ENCODE results near the gene SNRNP40. TPM values are rescaled to one million over a fixed set of nuclear protein-coding genes. Genes with fewer than 3 reads are reported as not detected.

SNRNP40 gene
- total RNA-seq, 1 donor from 2014 or later = 70.7 TPM

GRCh38 chr1:31219489-31219888, 77.1 kb downstream of the SNRNP40 start:
- H3K4me3 Mint-ChIP-seq = no peak overlapping the region

GRCh38 chr1:31218705-31219104, 77.9 kb downstream of the SNRNP40 start:
- TF ChIP-seq CTCF (IDR thresholded peaks at IDR 0.05; ENCODE audit: unreplicated experiment) = no peak
- Mint-ChIP-seq H3K4me1 (peaks cover 24% of the 10 kb centered on the region), H3K36me3 (no peaks in the 10 kb centered on the region), H3K27me3 (ENCODE audit: low read depth) (no peaks in the 10 kb centered on the region), H3K27ac (no peak overlapping the region), H3K4me3 (no peak overlapping the region), H3K9me3 (no peaks in the 10 kb centered on the region)
- no peak for DNase-seq (ENCODE audit: low spot score in 2 of 2, unreplicated experiment in 2 of 2)

More at GRCh38 chr1:31219489-31219888, 77.1 kb downstream of the SNRNP40 start:
- DNase-seq (ENCODE audit: low spot score in 2 of 2, unreplicated experiment in 2 of 2) = no peak
- peaks cover 29% of the 10 kb centered on the region for H3K4me1 Mint-ChIP-seq
- no peaks in the 10 kb centered on the region for H3K9me3 Mint-ChIP-seq
- no peak overlapping the region for H3K27ac Mint-ChIP-seq
- H3K36me3 Mint-ChIP-seq = no peaks in the 10 kb centered on the region
- H3K27me3 Mint-ChIP-seq (ENCODE audit: low read depth) = no peaks in the 10 kb centered on the region
- no peak for TF ChIP-seq CTCF (IDR thresholded peaks at IDR 0.05; ENCODE audit: unreplicated experiment)

GRCh38 chr1:31216016-31216415, 80.6 kb downstream of the SNRNP40 start:
- Mint-ChIP-seq H3K27ac (peak overlapping the region; percentile 77), H3K36me3 (no peaks in the 10 kb centered on the region), H3K4me3 (no peak overlapping the region), H3K4me1 (peaks cover 24% of the 10 kb centered on the region), H3K9me3 (no peaks in the 10 kb centered on the region), H3K27me3 (ENCODE audit: low read depth) (no peaks in the 10 kb centered on the region)
- TF ChIP-seq CTCF (IDR thresholded peaks at IDR 0.05; ENCODE audit: unreplicated experiment) = no peak
- DNase-seq (ENCODE audit: low spot score in 2 of 2, unreplicated experiment in 2 of 2) = peak; percentile 74 to 90

- Mint-ChIP-seq H3K4me1 (peaks cover 24% of the 10 kb centered on the region), H3K27ac (no peak overlapping the region), H3K4me3 (no peak overlapping the region), H3K36me3 (no peaks in the 10 kb centered on the region), H3K9me3 (no peaks in the 10 kb centered on the region), H3K27me3 (ENCODE audit: low read depth) (no peaks in the 10 kb centered on the region)
- peak in 1 of 2 experiments; percentile 43 for DNase-seq (ENCODE audit: low spot score in 2 of 2, unreplicated experiment in 2 of 2)
- TF ChIP-seq CTCF (IDR thresholded peaks at IDR 0.05; ENCODE audit: unreplicated experiment) = no peak
Measured at GRCh38 chr1:31215065-31215570, 81.5 kb downstream of the SNRNP40 start.

- TF ChIP-seq CTCF (IDR thresholded peaks at IDR 0.05; ENCODE audit: unreplicated experiment) = no peak
- Mint-ChIP-seq H3K9me3 (no peaks in the 10 kb centered on the region), H3K4me3 (no peak overlapping the region), H3K27me3 (ENCODE audit: low read depth) (no peaks in the 10 kb centered on the region), H3K36me3 (no peaks in the 10 kb centered on the region), H3K27ac (no peak overlapping the region), H3K4me1 (peaks cover 24% of the 10 kb centered on the region)
- DNase-seq (ENCODE audit: low spot score in 2 of 2, unreplicated experiment in 2 of 2) = no peak
Measured at GRCh38 chr1:31214316-31215064, 82.1 kb downstream of the SNRNP40 start.

Other genes starting within 250 kb of the SNRNP40 start
- 244 to 253 TPM (median 250 TPM) in 3 replicates for gene PUM1, start 231.1 kb downstream of the SNRNP40 start, total RNA-seq
- gene NKAIN1, start 56.9 kb downstream of the SNRNP40 start, total RNA-seq = 9.4 to 10.2 TPM (median 9.4 TPM) in 3 replicates
- 25.3 to 27.1 TPM (median 26.6 TPM) in 3 replicates for gene ZCCHC17, start 244 bp upstream of the SNRNP40 start, total RNA-seq
- 4.5 to 6.7 TPM (median 4.6 TPM) in 3 replicates for gene FABP3, start 76.3 kb upstream of the SNRNP40 start, total RNA-seq
- 45.4 to 49.1 TPM (median 47.1 TPM) in 3 replicates for gene SERINC2, start 116.4 kb upstream of the SNRNP40 start, total RNA-seq